IMR-90 (cell line): ENCODE measurements around the gene CACNA2D3. TPM values are rescaled to one million over a fixed set of nuclear protein-coding genes. Genes with fewer than 3 reads are reported as not detected.

Experiments
- ATAC-seq: fragments of 200-7000 bp; cut with Tn5 transposase; 2 replicates; pipeline ENCODE4 v1.9.1; 2020; ENCODE audit warnings: low read depth, mild to moderate bottlenecking, moderate library complexity
- BruUV-seq: library from RNA; stranded (reverse); fragments of 400-500 nt; replicated peaks from 2 replicates; lab custom pipeline; 2021; lab: Mats Ljungman, UMichigan
- CTCF ChIA-PET: fragments of 300-600 bp; formaldehyde crosslinking; extraction: SDS; loops from one replicate; lab custom pipeline; 2021; ENCODE audit warnings: antibody characterized with exemption; lab: Yijun Ruan, JAX
- POLR2A ChIA-PET: fragments of 300-600 bp; sonication (Branson Sonifier 250); formaldehyde crosslinking; loops from one replicate; lab custom pipeline; 2022; ENCODE audit warnings: antibody characterized with exemption; ENCODE audit not compliant: unreplicated experiment; lab: Charles Lee
- DNase-seq: peaks from one replicate; pipeline ENCODE4 v3.0.0; 2013
- H2AFZ ChIP-seq: replicated peaks from 2 replicates; pipeline ENCODE3; 2013; ENCODE audit warnings: low read length, mild to moderate bottlenecking; ENCODE audit not compliant: poor library complexity
- H2AK5ac ChIP-seq: 2 replicates; pipeline ENCODE4 v1.6.1; 2013; ENCODE audit warnings: low read depth, low read length, inconsistent platforms
- H2AK9ac ChIP-seq: replicated peaks from 2 replicates; pipeline ENCODE3; 2013; ENCODE audit warnings: mild to moderate bottlenecking, low read depth, low read length, moderate library complexity; ENCODE audit not compliant: poor library complexity
- H2BK120ac ChIP-seq: 2 replicates; pipeline ENCODE4 v1.6.1; 2013; ENCODE audit warnings: low read depth, low read length, inconsistent platforms
- H2BK15ac ChIP-seq: 3 replicates; pipeline ENCODE4 v1.6.1; 2013; ENCODE audit warnings: low read depth, low read length, inconsistent platforms
- H2BK20ac ChIP-seq: 2 replicates; pipeline ENCODE4 v1.6.1; 2013; ENCODE audit warnings: low read depth, mild to moderate bottlenecking, inconsistent platforms, low read length, moderate library complexity
- H2BK5ac ChIP-seq: 2 replicates; pipeline ENCODE4 v1.6.1; 2013; ENCODE audit warnings: mild to moderate bottlenecking, low read depth, low read length, inconsistent platforms; ENCODE audit not compliant: poor library complexity, severe bottlenecking
- H3K14ac ChIP-seq: replicated peaks from 2 replicates; pipeline ENCODE4 v1.6.1; 2013; ENCODE audit warnings: low read depth, low read length, inconsistent platforms
- H3K18ac ChIP-seq: 2 replicates; pipeline ENCODE4 v1.6.1; 2013; ENCODE audit warnings: low read depth, low read length, control low read depth
- H3K23ac ChIP-seq: 2 replicates; pipeline ENCODE4 v1.6.1; 2013; ENCODE audit warnings: low read depth, low read length, inconsistent platforms
- H3K27ac ChIP-seq: 2 replicates; pipeline ENCODE4 v1.5.1; 2013; ENCODE audit warnings: mild to moderate bottlenecking, control low read depth, low read length; ENCODE audit not compliant: insufficient read depth
- H3K27me3 ChIP-seq: 2 replicates; pipeline ENCODE4 v1.6.1; 2013; ENCODE audit warnings: low read length; ENCODE audit not compliant: control insufficient read depth, insufficient read depth
- H3K36me3 ChIP-seq: 2 replicates; pipeline ENCODE4 v1.6.1; 2013; ENCODE audit warnings: low read length, mixed read lengths; ENCODE audit not compliant: control insufficient read depth, insufficient read depth
- H3K4ac ChIP-seq: 2 replicates; pipeline ENCODE4 v1.6.1; 2013; ENCODE audit warnings: low read depth, low read length, inconsistent platforms
- H3K4me1 ChIP-seq: 2 replicates; pipeline ENCODE4 v1.6.1; 2013; ENCODE audit warnings: low read length, mixed read lengths; ENCODE audit not compliant: control insufficient read depth, insufficient read depth
- H3K4me2 ChIP-seq: 2 replicates; pipeline ENCODE4 v1.6.1; 2013; ENCODE audit warnings: low read depth, mild to moderate bottlenecking, control low read depth, low read length, moderate library complexity
- H3K4me3 ChIP-seq: 2 replicates; pipeline ENCODE4 v1.5.1; 2013; ENCODE audit warnings: low read depth, mild to moderate bottlenecking, control low read depth, low read length, moderate library complexity; ENCODE audit not compliant: insufficient read depth
- H3K56ac ChIP-seq: 2 replicates; pipeline ENCODE4 v1.6.1; 2013; ENCODE audit warnings: low read length, inconsistent platforms; ENCODE audit not compliant: insufficient read depth; ENCODE audit errors: extremely low read depth
- H3K79me1 ChIP-seq, 2 experiments: 2 replicates each; pipeline ENCODE4 v1.6.1; 2013; ENCODE audit warnings: low read length in 2 of 2, inconsistent platforms in 1 of 2, low read depth in 1 of 2
- H3K9ac ChIP-seq: 2 replicates; pipeline ENCODE4 v1.6.1; 2013; ENCODE audit warnings: low read depth, low read length, control low read depth
- H3K9me1 ChIP-seq: 2 replicates; pipeline ENCODE4 v1.6.1; 2013; ENCODE audit warnings: low read length, inconsistent platforms; ENCODE audit not compliant: insufficient read depth
- H3K9me3 ChIP-seq: 2 replicates; pipeline ENCODE4 v1.6.1; 2013; ENCODE audit warnings: low read length; ENCODE audit not compliant: control insufficient read depth, insufficient read depth
- H4K20me1 ChIP-seq: 2 replicates; pipeline ENCODE4 v1.6.1; 2013; ENCODE audit warnings: low read length, inconsistent platforms; ENCODE audit not compliant: insufficient read depth
- H4K5ac ChIP-seq: 2 replicates; pipeline ENCODE4 v1.6.1; 2013; ENCODE audit warnings: mild to moderate bottlenecking, low read depth, low read length, control low read depth
- H4K8ac ChIP-seq, 2 experiments: 2 replicates each; pipeline ENCODE4 v1.6.1; 2013; ENCODE audit warnings: low read depth in 2 of 2, low read length in 2 of 2, control low read depth in 1 of 2, inconsistent platforms in 1 of 2
- H4K91ac ChIP-seq: 2 replicates; pipeline ENCODE4 v1.6.1; 2013; ENCODE audit warnings: low read depth, low read length, inconsistent platforms; ENCODE audit not compliant: insufficient read depth
- BHLHE40 ChIP-seq: fragments of 150-350 bp; IDR thresholded peaks from 2 replicates; pipeline ENCODE4 v1.6.1; 2016; ENCODE audit warnings: mild to moderate bottlenecking, low read depth, low read length
- CEBPB ChIP-seq: IDR thresholded peaks from 2 replicates; pipeline ENCODE4 v1.6.1; 2012; ENCODE audit warnings: low read depth, low read length, improper control_type of control experiment
- CHD1 ChIP-seq: IDR thresholded peaks from 2 replicates; pipeline ENCODE4 v1.6.1; 2012; ENCODE audit warnings: low read depth, low read length, improper control_type of control experiment
- FOS ChIP-seq: fragments of 150-350 bp; IDR thresholded peaks from 2 replicates; pipeline ENCODE4 v1.6.1; 2016; ENCODE audit warnings: low read depth, low read length
- MAFK ChIP-seq: IDR thresholded peaks from 2 replicates; pipeline ENCODE4 v1.6.1; 2012; ENCODE audit warnings: low read depth, low read length, improper control_type of control experiment
- MAZ ChIP-seq: IDR thresholded peaks from 2 replicates; pipeline ENCODE4 v1.6.1; 2012; ENCODE audit warnings: low read depth, mild to moderate bottlenecking, low read length, improper control_type of control experiment, moderate library complexity, borderline replicate concordance
- MXI1 ChIP-seq: IDR thresholded peaks from 2 replicates; pipeline ENCODE4 v1.6.1; 2012; ENCODE audit warnings: low read depth, mild to moderate bottlenecking, low read length, moderate library complexity, borderline replicate concordance
- NFE2L2 ChIP-seq: fragments of 150-350 bp; IDR thresholded peaks from 2 replicates; pipeline ENCODE4 v1.6.1; 2016; ENCODE audit warnings: low read depth, mild to moderate bottlenecking, low read length
- POLR2A ChIP-seq: IDR thresholded peaks from 2 replicates; pipeline ENCODE4 v1.6.1; 2012; ENCODE audit warnings: mild to moderate bottlenecking, low read depth, low read length
- RAD21 ChIP-seq: IDR thresholded peaks from 2 replicates; pipeline ENCODE4 v1.6.1; 2012; ENCODE audit warnings: low read length, improper control_type of control experiment
- RCOR1 ChIP-seq: IDR thresholded peaks from 2 replicates; pipeline ENCODE4 v1.6.1; 2012; ENCODE audit warnings: mild to moderate bottlenecking, low read length, improper control_type of control experiment; ENCODE audit not compliant: insufficient replicate concordance
- RFX5 ChIP-seq: IDR thresholded peaks from 2 replicates; pipeline ENCODE4 v1.8.0; 2012; ENCODE audit warnings: low read depth, mild to moderate bottlenecking, low read length, moderate library complexity
- SMC3 ChIP-seq: fragments of 150-350 bp; IDR thresholded peaks from 2 replicates; pipeline ENCODE4 v1.6.1; 2016; ENCODE audit warnings: low read depth, mild to moderate bottlenecking, antibody characterized with exemption, low read length, moderate library complexity
- dilution Hi-C: fragments of 300-500 bp; cut with HindIII; formaldehyde crosslinking; loops from one replicate; pipeline ENCODE4 v1.14.3; 2018; ENCODE audit warnings: low sequenced_read_pairs; ENCODE audit not compliant: unreplicated experiment
- in situ Hi-C: fragments of 300-500 bp; cut with MboI; formaldehyde crosslinking; loops from 3 replicates; pipeline ENCODE4 v1.14.3; 2019; ENCODE audit warnings: low sequenced_read_pairs, inconsistent platforms, mixed read lengths
- intact Hi-C: fragments of 100-400 bp; cut with micrococcal nuclease; formaldehyde crosslinking; loops from 2 replicates; pipeline ENCODE4 v1.10.0; 2022
- polyA plus RNA-seq, 3 experiments: library from polyadenylated mRNA; depleted of rRNA; stranded (reverse); fragments of >200 nt; gene quantifications; 2 replicates each; pipeline ENCODE4 v1.2.3, GENCODE V29; 2012; ENCODE audit warnings: low replicate concordance in 1 of 3
- total RNA-seq: library from RNA; depleted of rRNA; stranded (reverse); fragments of >200 nt; gene quantifications from 2 replicates; pipeline ENCODE4 v1.2.3, GENCODE V29; 2012
- TF ChIP-seq, protein P1 (sequence below): fragments of 150-350 bp; IDR thresholded peaks from 2 replicates; pipeline ENCODE4 v1.6.1; 2016; ENCODE audit warnings: low read depth, mild to moderate bottlenecking, low read length, moderate library complexity, borderline replicate concordance
- TF ChIP-seq, protein P2 (sequence below): fragments of 150-350 bp; IDR thresholded peaks from 2 replicates; pipeline ENCODE4 v1.6.1; 2017; ENCODE audit warnings: mild to moderate bottlenecking, antibody characterized with exemption, low read length, low read depth
- TF ChIP-seq, protein P3 (sequence below): conservative IDR thresholded peaks from 2 replicates; pipeline ENCODE4 v1.5.1; 2012; ENCODE audit warnings: mild to moderate bottlenecking, low read depth, low read length, improper control_type of control experiment

Gene CACNA2D3
- total and polyA plus RNA-seq, 2 of the 4 experiments (the other 2 are of a cell fraction) = 0.36 to 0.41 TPM

DNA sequence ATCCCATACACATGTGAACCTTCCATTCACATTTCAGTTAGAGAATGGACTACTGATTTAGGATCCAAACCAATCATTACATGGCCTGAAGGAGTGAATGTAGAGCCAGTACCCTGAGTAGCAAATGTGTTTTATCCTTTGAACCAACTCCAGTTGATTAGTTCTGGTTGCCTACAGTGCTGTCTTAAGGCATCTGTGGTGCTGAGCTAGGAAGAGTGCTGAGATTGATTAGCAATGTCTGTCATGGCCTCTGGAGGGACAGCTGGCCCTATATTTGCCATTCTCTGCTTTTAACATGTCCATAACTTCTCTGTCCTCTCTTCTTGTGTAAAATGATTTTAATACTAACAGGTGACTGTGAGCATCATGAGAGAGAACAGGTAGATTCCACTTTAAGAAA, 794.4 kb downstream of the CACNA2D3 start:
- no peak overlapping the region for H3K56ac ChIP-seq
- H3K4me1 ChIP-seq = peaks cover 5% of the 10 kb centered on the region; the same call in 1 of the 2 replicates
- no peak for ATAC-seq
- H3K27ac ChIP-seq = no peak overlapping the region
- no peak overlapping the region for H3K9ac ChIP-seq
- no peaks in the 10 kb centered on the region for H3K27me3 ChIP-seq
- peak overlapping the region; percentile 11; the same call in 1 of the 2 replicates for H2BK20ac ChIP-seq
- no peak overlapping the region for H2AFZ ChIP-seq
- in situ Hi-C loops (no loop called here), dilution Hi-C loops (no loop called here), intact Hi-C loops (no loop called here)
- no peak overlapping the region for H4K8ac ChIP-seq
- H3K36me3 ChIP-seq = no peaks in the 10 kb centered on the region
- no peak overlapping the region for H3K4me2 ChIP-seq
- peak overlapping the region; percentile 46; the same call in 1 of the 2 replicates for H2BK120ac ChIP-seq
- H3K18ac ChIP-seq = peak overlapping the region; percentile 51; the same call in 1 of the 2 replicates
- no peak overlapping the region for H2AK5ac ChIP-seq
- no peak overlapping the region for H2BK5ac ChIP-seq
- ChIA-PET CTCF (no interaction called here), POLR2A (no interaction called here)
- 0 out of 3 replicates have a peak overlapping the region, but pooled peaks have one; percentile 1 for H2BK15ac ChIP-seq
- TF ChIP-seq POLR2A = no peak
- no peak for TF ChIP-seq MAFK
- no peak for TF ChIP-seq BHLHE40
- TF ChIP-seq CHD1 = no peak
- no peak for TF ChIP-seq SMC3
- TF ChIP-seq, protein P1, sequence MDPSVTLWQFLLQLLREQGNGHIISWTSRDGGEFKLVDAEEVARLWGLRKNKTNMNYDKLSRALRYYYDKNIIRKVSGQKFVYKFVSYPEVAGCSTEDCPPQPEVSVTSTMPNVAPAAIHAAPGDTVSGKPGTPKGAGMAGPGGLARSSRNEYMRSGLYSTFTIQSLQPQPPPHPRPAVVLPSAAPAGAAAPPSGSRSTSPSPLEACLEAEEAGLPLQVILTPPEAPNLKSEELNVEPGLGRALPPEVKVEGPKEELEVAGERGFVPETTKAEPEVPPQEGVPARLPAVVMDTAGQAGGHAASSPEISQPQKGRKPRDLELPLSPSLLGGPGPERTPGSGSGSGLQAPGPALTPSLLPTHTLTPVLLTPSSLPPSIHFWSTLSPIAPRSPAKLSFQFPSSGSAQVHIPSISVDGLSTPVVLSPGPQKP = no peak
- TF ChIP-seq MXI1 = no peak
- no peak for TF ChIP-seq NFE2L2
- no peak for TF ChIP-seq RAD21
- TF ChIP-seq, protein P2, sequence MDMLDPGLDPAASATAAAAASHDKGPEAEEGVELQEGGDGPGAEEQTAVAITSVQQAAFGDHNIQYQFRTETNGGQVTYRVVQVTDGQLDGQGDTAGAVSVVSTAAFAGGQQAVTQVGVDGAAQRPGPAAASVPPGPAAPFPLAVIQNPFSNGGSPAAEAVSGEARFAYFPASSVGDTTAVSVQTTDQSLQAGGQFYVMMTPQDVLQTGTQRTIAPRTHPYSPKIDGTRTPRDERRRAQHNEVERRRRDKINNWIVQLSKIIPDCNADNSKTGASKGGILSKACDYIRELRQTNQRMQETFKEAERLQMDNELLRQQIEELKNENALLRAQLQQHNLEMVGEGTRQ = no peak
- TF ChIP-seq MAZ = no peak
- TF ChIP-seq RCOR1 = no peak
- no peak for TF ChIP-seq CEBPB
- TF ChIP-seq RFX5 = no peak
- TF ChIP-seq, protein P3, sequence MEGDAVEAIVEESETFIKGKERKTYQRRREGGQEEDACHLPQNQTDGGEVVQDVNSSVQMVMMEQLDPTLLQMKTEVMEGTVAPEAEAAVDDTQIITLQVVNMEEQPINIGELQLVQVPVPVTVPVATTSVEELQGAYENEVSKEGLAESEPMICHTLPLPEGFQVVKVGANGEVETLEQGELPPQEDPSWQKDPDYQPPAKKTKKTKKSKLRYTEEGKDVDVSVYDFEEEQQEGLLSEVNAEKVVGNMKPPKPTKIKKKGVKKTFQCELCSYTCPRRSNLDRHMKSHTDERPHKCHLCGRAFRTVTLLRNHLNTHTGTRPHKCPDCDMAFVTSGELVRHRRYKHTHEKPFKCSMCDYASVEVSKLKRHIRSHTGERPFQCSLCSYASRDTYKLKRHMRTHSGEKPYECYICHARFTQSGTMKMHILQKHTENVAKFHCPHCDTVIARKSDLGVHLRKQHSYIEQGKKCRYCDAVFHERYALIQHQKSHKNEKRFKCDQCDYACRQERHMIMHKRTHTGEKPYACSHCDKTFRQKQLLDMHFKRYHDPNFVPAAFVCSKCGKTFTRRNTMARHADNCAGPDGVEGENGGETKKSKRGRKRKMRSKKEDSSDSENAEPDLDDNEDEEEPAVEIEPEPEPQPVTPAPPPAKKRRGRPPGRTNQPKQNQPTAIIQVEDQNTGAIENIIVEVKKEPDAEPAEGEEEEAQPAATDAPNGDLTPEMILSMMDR = no peak
- TF ChIP-seq FOS = no peak
- peak overlapping the region; percentile 8; the same call in 1 of the 2 replicates for H4K91ac ChIP-seq
- no peak overlapping the region for H2AK9ac ChIP-seq
- H3K23ac ChIP-seq = no peak overlapping the region
- no peaks in the 10 kb centered on the region for H4K20me1 ChIP-seq
- no TSS peak for BruUV-seq
- no peak overlapping the region for H3K4me3 ChIP-seq
- H3K4ac ChIP-seq = no peak overlapping the region
- H4K5ac ChIP-seq = 0 out of 2 replicates have a peak overlapping the region, but pooled peaks have one; percentile 32
- DNase-seq = no peak
- H3K9me3 ChIP-seq = peaks cover 5% of the 10 kb centered on the region
- no peak overlapping the region for H3K14ac ChIP-seq
- no peaks in the 10 kb centered on the region for H3K9me1 ChIP-seq
- no peaks in the 10 kb centered on the region for H3K79me1 ChIP-seq
